ENCODE results near the gene FKBP7. TPM values are rescaled to one million over a fixed set of nuclear protein-coding genes. Genes with fewer than 3 reads are reported as not detected.

Gene FKBP7
- total and polyA plus RNA-seq, 2 of the 8 experiments (the other 6 are each of a cell fraction or from before 2014, with no cell fraction given): 3.6 to 7.0 TPM

- no peak overlapping the region for H2BK12ac ChIP-seq (ENCODE audit: low read depth, low read length)
- H2BK15ac ChIP-seq (ENCODE audit: low read length): no peak overlapping the region
- H2BK20ac ChIP-seq (ENCODE audit: low read length): no peak overlapping the region
- peaks cover 8 to 26% of the 10 kb centered on the region in 2 experiments for H3K79me2 ChIP-seq (ENCODE audit: control insufficient read depth in 1 of 2, insufficient read depth in 2 of 2, low read length in 2 of 2)
- no peak overlapping the region for H3K18ac ChIP-seq (ENCODE audit: extremely low read depth, low read length)
- H3K4ac ChIP-seq (replicated peaks; ENCODE audit: insufficient read length, low read depth, low read length): peak overlapping the region; percentile 11
- FAIRE-seq (no peak), DNase-seq (ENCODE audit: low read depth in 1 of 2, low spot score in 2 of 2) (no peak)
- peak overlapping the region; percentile 79 to 92 for H3K4me2 ChIP-seq (ENCODE audit: insufficient read depth in 1 of 2, low read depth in 2 of 2, low read length in 2 of 2)
- H3K27me3 ChIP-seq (replicated peaks in 1 of 4; ENCODE audit: control insufficient read depth in 3 of 4, extremely low read depth in 1 of 4, insufficient read depth in 3 of 4, low read length in 3 of 4): no peaks in the 10 kb centered on the region
- H3K4me3 ChIP-seq (ENCODE audit: extremely low read depth in 1 of 4, insufficient read depth in 2 of 4, low read depth in 3 of 4, low read length in 4 of 4): peak overlapping the region; percentile 67 to 96 (median 92)
- 25% methylated on average over 18 of the region's 18 CpGs; no CpG with 5 or more reads in 1 of the 2 experiments for WGBS, 2 experiments (ENCODE audit: extremely low coverage in 1 of 2, insufficient coverage in 1 of 2, insufficient read length in 1 of 2, insufficient replicate concordance in 2 of 2, low coverage in 1 of 2, low lambda C conversion rate in 2 of 2, missing lambda C conversion rate in 1 of 2)
- no peak overlapping the region for H3K23ac ChIP-seq (ENCODE audit: insufficient read length)
- H3K27ac ChIP-seq (ENCODE audit: low read depth, low read length): peak overlapping the region; percentile 99
- H3K4me1 ChIP-seq (replicated peaks in 1 of 4; ENCODE audit: control insufficient read depth in 3 of 4, insufficient read depth in 4 of 4, low read length in 3 of 4): peaks cover 0 to 2% (median 0%) of the 10 kb centered on the region in 4 experiments; a peak in 2 of 7 replicates
- no peak overlapping the region for H4K5ac ChIP-seq (ENCODE audit: insufficient read length, low read depth, low read length)
- no peak overlapping the region for H3K14ac ChIP-seq (ENCODE audit: insufficient read length)
- peak overlapping the region; percentile 76 to 99 (median 98) for H3K9ac ChIP-seq (replicated peaks in 1 of 4; ENCODE audit: extremely low read depth in 1 of 4, low read depth in 3 of 4, low read length in 3 of 4)
- no peak overlapping the region for H2BK120ac ChIP-seq (replicated peaks; ENCODE audit: low read depth, low read length)
- H2BK5ac ChIP-seq (ENCODE audit: low read depth, low read length): peak overlapping the region; percentile 71
- no peak overlapping the region for H4K8ac ChIP-seq (ENCODE audit: extremely low read depth, insufficient read depth, low read length)
- ChIA-PET CTCF (ENCODE audit: partially characterized antibody) (interaction anchor here (0.7 to 0.9 kb wide), 3 partner anchors 30 to 73 kb away, joined by 3 to 4 read pairs (median 3); partner anchors contain the start of gene PLEKHA3), POLR2A (ENCODE audit: partially characterized antibody) (interaction anchor here (0.8 to 3.1 kb wide), 9 partner anchors 8 to 255 kb away, joined by 3 to 23 read pairs (median 9); partner anchors contain the start of genes OSBPL6 and PLEKHA3)
- H4K91ac ChIP-seq (replicated peaks; ENCODE audit: insufficient read length, low read length): no peak overlapping the region
- H3K23me2 ChIP-seq (ENCODE audit: low read depth, low read length): peaks cover 5% of the 10 kb centered on the region
- H3K36me3 ChIP-seq (ENCODE audit: control insufficient read depth in 2 of 4, insufficient read depth in 4 of 4, low read length in 3 of 4): peaks cover 4 to 35% (median 24%) of the 10 kb centered on the region in 4 experiments
- TF ChIP-seq GABPA (IDR thresholded peaks at IDR 0.05; ENCODE audit: borderline replicate concordance, insufficient read depth, low read length) (no peak), SIN3A (conservative IDR thresholded peaks at IDR 0.05 in 1 of 2, IDR thresholded peaks at IDR 0.05 in 1 of 2; ENCODE audit: low read depth in 1 of 2, low read length in 2 of 2) (0 out of 4 replicates have a peak, but pooled peaks of 1 of the 2 experiments have one; percentile 7)
- peaks cover 4% of the 10 kb centered on the region in 2 experiments for H4K20me1 ChIP-seq (replicated peaks in 1 of 2; ENCODE audit: control insufficient read depth in 1 of 2, insufficient read depth in 2 of 2, low read length in 2 of 2)
- H3K9me3 ChIP-seq (ENCODE audit: insufficient read depth in 2 of 2, low read depth in 1 of 2, low read length in 1 of 2): no peaks in the 10 kb centered on the region
- H3K56ac ChIP-seq (replicated peaks; ENCODE audit: insufficient read length, low read depth, low read length): no peak overlapping the region
- H2AK5ac ChIP-seq (ENCODE audit: low read depth, low read length): no peak overlapping the region
- H2AFZ ChIP-seq (ENCODE audit: low read length): no peak overlapping the region
- H3K79me1 ChIP-seq (ENCODE audit: low read depth, low read length): peaks cover 6% of the 10 kb centered on the region; the same call in 1 of the 2 replicates
These were observed 28.5 kb downstream of the FKBP7 start for GRCh38 chr2:178449700-178450523.

All from H1 (cell line).